Transverse colon (tissue), 4 donors: Measurements from ENCODE around the gene HOXB13.

Experiments used
- POLR2AphosphoS5 ChIP-seq, 3 donors: sonication (generic); formaldehyde crosslinking; IDR thresholded peaks; one replicate each; pipeline ENCODE4 v1.6.1; 2016; ENCODE audit warnings: antibody characterized with exemption in 3 of 3
- TF ChIP-seq, protein P1 (sequence below), 5 experiments: fragments of 200-600 bp in 3 of 5; fragments of 450-650 bp in 2 of 5; sonication (generic) in 3 of 5; IDR thresholded peaks; 1 replicate in 2 of 5; 2 replicates in 3 of 5; pipeline ENCODE4 v1.5.1; 2016 to 2017; ENCODE audit warnings: antibody characterized with exemption in 5 of 5, inconsistent platforms in 3 of 5, mild to moderate bottlenecking in 2 of 5, moderate library complexity in 1 of 5

DNA sequence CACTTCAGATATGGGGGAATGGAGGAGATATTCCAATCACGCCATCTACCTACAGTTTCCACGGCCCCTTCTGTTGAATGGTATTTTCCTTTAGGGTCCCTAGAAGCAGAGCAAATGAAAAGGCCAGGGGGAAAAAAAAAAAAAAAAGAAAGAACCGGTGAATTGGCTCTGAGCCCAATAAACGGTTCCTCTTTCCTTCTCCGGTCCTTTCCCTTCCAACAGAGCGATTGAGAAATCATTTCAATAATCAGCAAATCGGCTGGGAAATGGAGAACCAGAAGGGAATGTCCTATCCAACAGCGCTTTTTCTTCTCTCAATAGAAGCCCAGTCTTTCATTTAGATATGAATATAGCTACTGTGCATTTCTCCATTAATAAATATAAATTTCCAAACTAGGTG is 26.8 kb upstream of the HOXB13 start:
- no peak for TF ChIP-seq POLR2AphosphoS5 (IDR thresholded peaks at IDR 0.05)
- TF ChIP-seq, protein P1, sequence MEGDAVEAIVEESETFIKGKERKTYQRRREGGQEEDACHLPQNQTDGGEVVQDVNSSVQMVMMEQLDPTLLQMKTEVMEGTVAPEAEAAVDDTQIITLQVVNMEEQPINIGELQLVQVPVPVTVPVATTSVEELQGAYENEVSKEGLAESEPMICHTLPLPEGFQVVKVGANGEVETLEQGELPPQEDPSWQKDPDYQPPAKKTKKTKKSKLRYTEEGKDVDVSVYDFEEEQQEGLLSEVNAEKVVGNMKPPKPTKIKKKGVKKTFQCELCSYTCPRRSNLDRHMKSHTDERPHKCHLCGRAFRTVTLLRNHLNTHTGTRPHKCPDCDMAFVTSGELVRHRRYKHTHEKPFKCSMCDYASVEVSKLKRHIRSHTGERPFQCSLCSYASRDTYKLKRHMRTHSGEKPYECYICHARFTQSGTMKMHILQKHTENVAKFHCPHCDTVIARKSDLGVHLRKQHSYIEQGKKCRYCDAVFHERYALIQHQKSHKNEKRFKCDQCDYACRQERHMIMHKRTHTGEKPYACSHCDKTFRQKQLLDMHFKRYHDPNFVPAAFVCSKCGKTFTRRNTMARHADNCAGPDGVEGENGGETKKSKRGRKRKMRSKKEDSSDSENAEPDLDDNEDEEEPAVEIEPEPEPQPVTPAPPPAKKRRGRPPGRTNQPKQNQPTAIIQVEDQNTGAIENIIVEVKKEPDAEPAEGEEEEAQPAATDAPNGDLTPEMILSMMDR (IDR thresholded peaks at IDR 0.05), result no peak
